ENCODE results near the gene ANKFN1. TPM values are rescaled to one million over a fixed set of nuclear protein-coding genes. Genes with fewer than 3 reads are reported as not detected.

The ANKFN1 gene
- total and polyA plus RNA-seq, 8 donors, result 0.13 to 1.8 (median 0.66) TPM

GRCh38 chr17:56182081-56182480 lies 28.8 kb downstream of the ANKFN1 start:
- Histone ChIP-seq H3K27ac (no peak overlapping the region), H3K36me3 (no peaks in the 10 kb centered on the region), H3K9me3 (no peaks in the 10 kb centered on the region), H3K4me3 (no peak overlapping the region), H3K4me1 (no peaks in the 10 kb centered on the region), H3K27me3 (no peaks in the 10 kb centered on the region)
- no peak for DNase-seq
- TF ChIP-seq CTCF (IDR thresholded peaks at IDR 0.05), result no peak
- ATAC-seq, result no peak
- intact Hi-C loops (cut with DNase I), result no loop called here

GRCh38 chr17:56184650-56185049 lies 31.4 kb downstream of the ANKFN1 start:
- Histone ChIP-seq H3K27ac (no peak overlapping the region), H3K4me3 (no peak overlapping the region), H3K4me1 (no peaks in the 10 kb centered on the region), H3K36me3 (no peaks in the 10 kb centered on the region), H3K27me3 (no peaks in the 10 kb centered on the region), H3K9me3 (no peaks in the 10 kb centered on the region)
- DNase-seq, result no peak
- ATAC-seq, result no peak
- TF ChIP-seq CTCF (IDR thresholded peaks at IDR 0.05), result no peak
- intact Hi-C loops (cut with DNase I), result no loop called here

GRCh38 chr17:56185491-56186221 lies 32.4 kb downstream of the ANKFN1 start:
- H3K4me3 ChIP-seq, result no peak overlapping the region
- H3K27ac ChIP-seq, result no peak overlapping the region
- DNase-seq, result no peak

GRCh38 chr17:56186222-56186786 lies 33.0 kb downstream of the ANKFN1 start:
- no peaks in the 10 kb centered on the region for H3K27me3 ChIP-seq
- no peaks in the 10 kb centered on the region for H3K9me3 ChIP-seq
- no peak for ATAC-seq
- H3K4me3 ChIP-seq, result no peak overlapping the region
- TF ChIP-seq CTCF (IDR thresholded peaks at IDR 0.05), result no peak
- no peak overlapping the region for H3K27ac ChIP-seq
- no peaks in the 10 kb centered on the region for H3K36me3 ChIP-seq
- H3K4me1 ChIP-seq, result no peaks in the 10 kb centered on the region
- intact Hi-C loops (cut with DNase I), result no loop called here
- no peak for DNase-seq

More at GRCh38 chr17:56185491-56186221, 32.4 kb downstream of the ANKFN1 start:
- Histone ChIP-seq H3K4me1 (no peaks in the 10 kb centered on the region), H3K36me3 (no peaks in the 10 kb centered on the region), H3K9me3 (no peaks in the 10 kb centered on the region), H3K27me3 (no peaks in the 10 kb centered on the region)
- no peak for TF ChIP-seq CTCF (IDR thresholded peaks at IDR 0.05)
- ATAC-seq, result no peak
- intact Hi-C loops (cut with DNase I), result no loop called here

- no peak for TF ChIP-seq CTCF (IDR thresholded peaks at IDR 0.05)
- Histone ChIP-seq H3K36me3 (no peaks in the 10 kb centered on the region), H3K9me3 (peaks cover 0 to 3% of the 10 kb centered on the region in 2 donors), H3K27me3 (no peaks in the 10 kb centered on the region), H3K4me1 (no peaks in the 10 kb centered on the region), H3K27ac (no peak overlapping the region), H3K4me3 (no peak overlapping the region)
- ATAC-seq, result no peak
- DNase-seq, result no peak
- intact Hi-C loops (cut with DNase I), result no loop called here
Observed at GRCh38 chr17:56203430-56203829, 50.2 kb downstream of the ANKFN1 start.
